H1 (cell line): ENCODE results near the gene GET3. TPM values are rescaled to one million over a fixed set of nuclear protein-coding genes. Genes with fewer than 3 reads are reported as not detected.

ENCODE experiments used
- CHD2 ChIP-seq: IDR thresholded peaks from 2 replicates; pipeline ENCODE4 v1.6.1; 2012; ENCODE audit warnings: low read length, improper control_type of control experiment
- CHD7 ChIP-seq: fragments of 300-600 bp; sonication (generic); IDR thresholded peaks from 2 replicates; pipeline ENCODE4 v1.7.1; 2012; ENCODE audit warnings: low read length, moderate library complexity, mild to moderate bottlenecking, inconsistent platforms; ENCODE audit not compliant: insufficient replicate concordance
- GTF2F1 ChIP-seq: IDR thresholded peaks from 2 replicates; pipeline ENCODE4 v1.6.1; 2012; ENCODE audit warnings: low read depth, low read length, improper control_type of control experiment, borderline replicate concordance
- JUN ChIP-seq: IDR thresholded peaks from 2 replicates; pipeline ENCODE4 v1.6.1; 2011; ENCODE audit warnings: low read depth, mild to moderate bottlenecking, improper control_type of control experiment, low read length
- KDM4A ChIP-seq: IDR thresholded peaks from one replicate; pipeline ENCODE4 v1.7.1; 2012; ENCODE audit warnings: low read depth, mild to moderate bottlenecking, moderate library complexity, low read length, inconsistent platforms; ENCODE audit not compliant: severe bottlenecking
- KDM5A ChIP-seq: fragments of 200-600 bp; IDR thresholded peaks from 2 replicates; pipeline ENCODE4 v1.7.1; 2012; ENCODE audit warnings: mild to moderate bottlenecking, low read length, inconsistent platforms, mixed read lengths
- RAD21 ChIP-seq, 2 experiments: IDR thresholded peaks in 1 of 2; conservative IDR thresholded peaks in 1 of 2; 2 replicates each; pipeline ENCODE4 v1.6.1; 2011; ENCODE audit warnings: low read depth in 2 of 2, low read length in 2 of 2, improper control_type of control experiment in 1 of 2, inconsistent platforms in 1 of 2, mild to moderate bottlenecking in 1 of 2, moderate library complexity in 1 of 2
- RBBP5 ChIP-seq: IDR thresholded peaks from 2 replicates; pipeline ENCODE4 v1.7.1; 2012; ENCODE audit warnings: low read depth, mild to moderate bottlenecking, inconsistent platforms, low read length, moderate library complexity, borderline replicate concordance
- SIX5 ChIP-seq: IDR thresholded peaks from 2 replicates; pipeline ENCODE4 v1.6.1; 2011; ENCODE audit warnings: mild to moderate bottlenecking, low read depth, low read length
- SP4 ChIP-seq: IDR thresholded peaks from 2 replicates; pipeline ENCODE4 v1.6.1; 2012; ENCODE audit warnings: low read length, inconsistent platforms
- polyA plus RNA-seq, 7 experiments: library from polyadenylated mRNA; depleted of rRNA in 3 of 7; stranded (reverse) in 5 of 7; unstranded in 2 of 7; fragments of >200 nt in 5 of 7; fragments of 200-250 nt in 2 of 7; gene quantifications; 1 replicate in 5 of 7; 2 replicates in 1 of 7; 4 replicates in 1 of 7; pipeline versions ENCODE4 v1.2.1 to v1.2.3, GENCODE V29; 2011 to 2013; ENCODE audit warnings: missing spikeins in 2 of 7, mixed read lengths in 2 of 7
- total RNA-seq: library from RNA; stranded (reverse); fragmentation: NEBNext Ultra II Directional; extraction: Animal tissue kit (Norgen Biotek cat#: 25700); gene quantifications from 2 replicates; pipeline ENCODE4 v1.2.1, GENCODE V29; 2021

Gene GET3
- total and polyA plus RNA-seq, 2 of the 8 experiments (the other 6 are each of a cell fraction or from before 2014, with no cell fraction given) = 105 to 297 TPM

GRCh38 chr19:12757544-12758274 is 20.4 kb downstream of the GET3 start (continued):
- TF ChIP-seq RAD21 (IDR thresholded peaks at IDR 0.05 in 1 of 2, conservative IDR thresholded peaks at IDR 0.05 in 1 of 2; ENCODE audit: low read depth in 2 of 2, low read length in 2 of 2) = peak; percentile 52 to 63
- 0 out of 2 replicates have a peak, but pooled peaks have one; percentile 30 for TF ChIP-seq CHD2
- TF ChIP-seq SP4 = no peak
- peak; percentile 47 for TF ChIP-seq KDM4A
- TF ChIP-seq GTF2F1 = no peak
- no peak for TF ChIP-seq SIX5
- no peak for TF ChIP-seq JUN
- no peak for TF ChIP-seq CHD7
- TF ChIP-seq RBBP5 = no peak; the same call in 1 of the 2 replicates
- TF ChIP-seq KDM5A = no peak
